Measurements from ENCODE around the gene SHB.

- TF ChIP-seq CTCF (IDR thresholded peaks at IDR 0.05; ENCODE audit: low read length) (no peak), EZH2 (IDR thresholded peaks at IDR 0.05; ENCODE audit: borderline replicate concordance, low read length) (no peak)
Measured at GRCh38 chr9:37995348-37995737, 73.7 kb downstream of the SHB start.

All from OCI-LY1 (cell line).